Omental fat pad (tissue), 4 donors: ENCODE results near the gene CSNK1A1. TPM values are rescaled to one million over a fixed set of nuclear protein-coding genes. Genes with fewer than 3 reads are reported as not detected.

Experiments
- ATAC-seq: fragments of 150-250 bp; one replicate; pipeline ENCODE4 v1.9.1; 2016; ENCODE audit warnings: mild to moderate bottlenecking, moderate library complexity; ENCODE audit not compliant: low FRiP score
- DNase-seq: peaks from one replicate; pipeline ENCODE4 v3.0.0-alpha.2; 2019; ENCODE audit warnings: low spot score
- total RNA-seq, 4 donors: library from RNA; depleted of rRNA; stranded (reverse); fragments of >200 nt; gene quantifications; one replicate each; pipeline ENCODE4 v1.1.0, GENCODE V29; 2016
- TF ChIP-seq, protein P1 (sequence below), 3 donors: fragments of 450-650 bp; IDR thresholded peaks; one replicate each; pipeline ENCODE4 v1.5.1; 2016 to 2017; ENCODE audit warnings: antibody characterized with exemption in 3 of 3, mild to moderate bottlenecking in 3 of 3, moderate library complexity in 2 of 3

Gene CSNK1A1
- total RNA-seq, 4 donors from 2014 or later, result 181 to 292 (median 209) TPM

DNA sequence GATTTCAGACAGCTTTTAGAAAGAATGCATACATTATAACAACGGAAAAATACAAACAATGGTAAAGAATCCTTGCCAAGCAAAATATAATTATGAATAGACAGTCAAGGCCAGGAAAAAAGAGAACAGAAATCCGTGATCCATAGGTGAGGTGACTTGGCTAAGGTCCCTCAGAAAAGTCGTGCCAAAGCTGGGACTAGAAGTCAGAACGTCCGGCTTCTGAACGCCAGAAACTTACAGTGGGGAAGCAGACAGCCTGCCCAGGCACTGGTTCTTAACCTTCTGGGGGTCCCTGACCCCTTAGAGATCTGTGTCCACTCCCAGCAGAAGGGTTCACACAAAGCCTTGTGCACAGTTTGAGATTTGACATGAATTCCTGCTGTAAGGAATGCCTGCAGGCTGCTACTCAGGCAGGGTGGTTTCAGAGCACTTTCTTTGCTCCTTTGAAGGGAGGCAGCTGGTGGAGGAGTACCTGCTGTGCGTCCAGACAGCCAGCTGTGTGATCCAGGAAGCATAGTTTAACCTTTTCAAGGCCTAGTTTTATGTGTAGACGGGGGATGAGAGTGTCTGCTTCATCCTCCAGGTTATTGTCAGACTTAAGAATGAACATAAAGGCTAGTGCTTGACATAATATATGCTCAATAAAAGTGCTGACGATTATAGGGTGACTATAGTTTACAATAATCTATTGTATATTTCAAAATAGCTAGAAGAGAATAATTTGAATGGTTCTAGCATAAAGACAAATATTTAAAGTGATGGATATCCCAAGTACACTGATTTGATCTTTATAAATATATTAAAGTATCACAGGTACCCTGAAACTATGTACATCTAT lies 30.9 kb upstream of the CSNK1A1 start:
- TF ChIP-seq, protein P1, sequence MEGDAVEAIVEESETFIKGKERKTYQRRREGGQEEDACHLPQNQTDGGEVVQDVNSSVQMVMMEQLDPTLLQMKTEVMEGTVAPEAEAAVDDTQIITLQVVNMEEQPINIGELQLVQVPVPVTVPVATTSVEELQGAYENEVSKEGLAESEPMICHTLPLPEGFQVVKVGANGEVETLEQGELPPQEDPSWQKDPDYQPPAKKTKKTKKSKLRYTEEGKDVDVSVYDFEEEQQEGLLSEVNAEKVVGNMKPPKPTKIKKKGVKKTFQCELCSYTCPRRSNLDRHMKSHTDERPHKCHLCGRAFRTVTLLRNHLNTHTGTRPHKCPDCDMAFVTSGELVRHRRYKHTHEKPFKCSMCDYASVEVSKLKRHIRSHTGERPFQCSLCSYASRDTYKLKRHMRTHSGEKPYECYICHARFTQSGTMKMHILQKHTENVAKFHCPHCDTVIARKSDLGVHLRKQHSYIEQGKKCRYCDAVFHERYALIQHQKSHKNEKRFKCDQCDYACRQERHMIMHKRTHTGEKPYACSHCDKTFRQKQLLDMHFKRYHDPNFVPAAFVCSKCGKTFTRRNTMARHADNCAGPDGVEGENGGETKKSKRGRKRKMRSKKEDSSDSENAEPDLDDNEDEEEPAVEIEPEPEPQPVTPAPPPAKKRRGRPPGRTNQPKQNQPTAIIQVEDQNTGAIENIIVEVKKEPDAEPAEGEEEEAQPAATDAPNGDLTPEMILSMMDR (IDR thresholded peaks at IDR 0.05), result no peak
- ATAC-seq, result no peak
- no peak for DNase-seq

DNA sequence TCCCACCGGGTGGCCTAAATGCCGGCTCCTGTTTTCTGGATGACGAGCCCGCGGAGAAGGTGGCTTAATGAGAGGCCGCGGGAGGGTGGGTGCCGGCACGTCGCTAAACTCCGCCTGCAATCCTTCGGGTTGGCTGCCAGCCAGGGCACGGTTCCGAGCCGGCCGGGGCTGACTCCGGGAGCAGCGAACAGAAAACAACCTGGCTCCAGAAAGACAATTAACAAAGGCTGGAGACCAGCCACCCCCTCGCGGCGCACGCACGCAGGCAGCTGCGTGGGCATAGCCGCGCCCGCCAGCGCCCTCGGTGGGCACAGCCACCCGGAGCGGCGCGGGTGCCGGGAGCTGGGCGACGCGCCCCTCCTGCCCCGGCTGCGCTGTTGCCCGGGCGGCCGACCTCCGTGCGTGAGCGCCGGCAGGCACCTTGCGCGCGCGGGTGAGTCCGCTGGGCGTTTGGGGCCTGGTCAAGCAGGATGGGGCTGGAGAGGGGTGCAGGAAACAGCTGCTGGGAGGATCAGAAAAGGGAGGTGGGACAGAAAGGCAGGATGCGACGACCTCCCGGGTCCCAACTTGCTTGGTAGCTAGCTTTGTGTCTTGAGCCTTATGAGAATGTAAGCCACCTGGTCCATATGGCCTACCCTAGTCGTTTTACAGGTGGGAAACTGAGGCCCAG lies 30.1 kb upstream of the CSNK1A1 start, which contains the start of gene ARHGEF37:
TSS of gene ARHGEF37 (plus strand) at position 307 of the 670 bp plus-strand sequence. CDS start 16,272 bp downstream, outside the sequence.
- TF ChIP-seq, protein P1 (IDR thresholded peaks at IDR 0.05), result no peak
- DNase-seq, result peak; percentile 57
- peak; percentile 81 for ATAC-seq

DNA sequence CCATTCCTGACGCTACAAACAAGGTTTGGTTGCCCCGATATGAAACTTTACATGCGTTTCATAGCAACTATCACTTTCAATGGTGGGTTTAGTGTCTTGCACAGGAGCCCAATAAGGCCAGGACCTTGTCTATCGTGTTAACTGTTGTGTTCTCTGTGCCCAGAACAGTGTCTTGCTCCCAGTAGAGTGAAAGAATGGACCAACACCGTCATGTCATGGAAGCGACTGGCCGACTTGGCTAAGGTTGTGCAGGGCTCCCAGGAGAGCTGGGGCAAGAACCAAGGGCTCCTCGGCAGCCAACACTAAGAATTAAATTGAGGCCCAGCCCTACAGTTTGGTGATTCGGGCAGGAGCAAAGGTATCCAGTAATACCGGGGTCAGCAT lies 29.6 kb upstream of the CSNK1A1 start:
- DNase-seq (no peak), ATAC-seq (no peak)
- TF ChIP-seq, protein P1 (IDR thresholded peaks at IDR 0.05), result no peak

DNA sequence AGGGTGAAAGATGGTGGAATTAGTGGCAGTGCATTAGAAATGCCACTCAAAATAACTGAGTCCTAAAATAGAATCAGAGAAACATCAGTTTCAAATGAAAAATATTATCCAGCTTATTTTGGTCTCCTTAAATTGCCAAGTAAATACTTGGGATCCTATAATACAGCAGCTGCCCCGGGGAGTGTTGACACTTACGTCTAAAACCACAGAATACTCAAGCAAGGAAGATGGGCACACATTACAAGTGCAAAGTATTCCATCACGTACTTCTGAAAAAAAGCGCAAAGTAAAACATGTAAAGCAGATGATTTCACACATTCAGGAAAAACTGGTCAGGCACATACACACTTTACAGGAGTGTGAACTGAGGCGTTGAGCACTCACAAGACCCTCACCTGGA lies 27.7 kb upstream of the CSNK1A1 start:
- TF ChIP-seq, protein P1 (IDR thresholded peaks at IDR 0.05), result no peak
- DNase-seq, result no peak
- ATAC-seq, result no peak

DNA sequence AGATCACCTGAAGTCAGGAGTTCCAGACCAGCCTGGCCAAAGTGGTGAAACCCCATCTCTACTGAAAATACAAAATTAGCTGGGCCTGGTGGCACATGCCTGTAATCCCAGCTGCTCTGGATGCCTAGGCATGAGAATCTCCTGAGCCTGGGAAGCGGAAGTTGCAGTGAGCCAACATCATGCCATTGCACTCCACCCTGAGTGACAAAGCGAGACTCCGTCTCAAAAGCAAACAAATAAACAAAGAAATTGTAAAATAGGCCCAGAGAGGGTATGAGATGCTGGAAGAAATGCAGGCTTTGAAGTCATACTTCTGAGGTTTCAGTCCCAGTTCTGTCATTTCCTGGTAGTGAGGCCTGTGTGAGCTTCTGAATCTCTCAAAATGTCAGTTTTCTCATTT lies 24.8 kb upstream of the CSNK1A1 start:
- DNase-seq, result no peak
- TF ChIP-seq, protein P1 (IDR thresholded peaks at IDR 0.05), result no peak
- ATAC-seq, result no peak

DNA sequence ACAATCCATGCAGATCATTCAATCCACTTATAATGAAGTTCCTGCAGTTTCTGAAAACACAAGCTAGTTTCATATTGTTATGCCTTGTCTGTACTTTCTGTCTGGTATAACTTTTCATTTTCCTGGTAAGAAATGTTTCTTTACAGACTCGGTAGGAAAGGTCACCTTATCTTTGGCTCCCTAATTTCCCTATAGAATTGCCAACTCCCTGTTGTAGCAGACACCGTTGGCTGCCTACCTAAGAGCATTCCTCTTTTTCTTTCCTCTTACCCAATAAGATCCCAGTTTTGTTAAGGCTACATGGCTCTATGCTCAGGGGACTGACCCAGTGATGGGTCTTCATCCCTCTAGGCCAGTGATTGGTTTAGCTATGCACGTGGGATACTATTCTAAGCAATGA lies 23.9 kb upstream of the CSNK1A1 start:
- TF ChIP-seq, protein P1 (IDR thresholded peaks at IDR 0.05), result no peak
- no peak for ATAC-seq
- DNase-seq, result no peak
